Urinary bladder (tissue), 4 donors: ENCODE measurements around the gene PRDM15. TPM values are rescaled to one million over a fixed set of nuclear protein-coding genes. Genes with fewer than 3 reads are reported as not detected.

ENCODE experiments used
- DNase-seq: peaks from one replicate; pipeline ENCODE4 v3.0.0-alpha.2; 2015; ENCODE audit errors: extremely low spot score
- H3K27ac ChIP-seq: one replicate; pipeline ENCODE4 v1.5.1; 2013; ENCODE audit warnings: low read depth, mild to moderate bottlenecking, moderate library complexity
- H3K36me3 ChIP-seq: one replicate; pipeline ENCODE4 v1.6.1; 2013; ENCODE audit warnings: mild to moderate bottlenecking, moderate library complexity; ENCODE audit not compliant: insufficient read depth
- H3K4me1 ChIP-seq: one replicate; pipeline ENCODE4 v1.6.1; 2013; ENCODE audit warnings: mild to moderate bottlenecking, moderate library complexity; ENCODE audit not compliant: insufficient read depth
- H3K4me3 ChIP-seq: one replicate; pipeline ENCODE4 v1.5.1; 2013; ENCODE audit warnings: low read depth, low read length
- WGBS: extraction: QIAGEN DNeasy Blood & Tissue Kit; methylation state at CpG from one replicate; pipeline ENCODE4 v1.1.7; 2013; 5-methylcytosine and 5-hydroxymethylcytosine counted together
- polyA plus RNA-seq: library from polyadenylated mRNA; stranded (reverse); fragments of 200-250 nt; gene quantifications from one replicate; pipeline ENCODE4 v1.2.3, GENCODE V29; 2013
- total RNA-seq: library from RNA; depleted of rRNA; stranded (reverse); fragments of >200 nt; gene quantifications from one replicate; pipeline ENCODE4 v1.2.3, GENCODE V29; 2014
- donor health status: healthy with polysubstance abuse.
- donor health status: healthy.

PRDM15 gene
- total and polyA plus RNA-seq, 2 donors = 3.2 to 4.5 TPM

DNA sequence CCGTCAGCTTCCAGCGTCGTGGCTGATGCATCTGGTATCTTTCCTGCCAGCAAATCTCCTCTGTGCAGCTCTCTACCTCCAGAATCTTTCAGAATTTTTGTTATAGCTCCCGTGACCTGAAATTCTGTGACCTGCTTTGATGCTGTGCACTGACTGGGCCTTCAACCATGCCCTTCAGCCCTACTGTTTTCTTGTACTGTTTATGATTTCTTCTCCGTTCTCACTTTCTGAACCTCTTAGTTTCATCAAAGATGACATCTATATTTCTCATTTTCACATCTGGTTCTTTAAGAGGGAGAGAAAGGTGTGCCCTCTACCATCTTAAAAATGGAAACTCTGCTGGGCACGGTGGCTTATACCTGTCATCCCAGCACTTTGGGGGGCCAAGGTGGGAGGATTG is 5.7 kb downstream of the PRDM15 start:
- 90% methylated on average over 6 of the region's 6 CpGs for WGBS
- no peak overlapping the region for H3K4me3 ChIP-seq

DNA sequence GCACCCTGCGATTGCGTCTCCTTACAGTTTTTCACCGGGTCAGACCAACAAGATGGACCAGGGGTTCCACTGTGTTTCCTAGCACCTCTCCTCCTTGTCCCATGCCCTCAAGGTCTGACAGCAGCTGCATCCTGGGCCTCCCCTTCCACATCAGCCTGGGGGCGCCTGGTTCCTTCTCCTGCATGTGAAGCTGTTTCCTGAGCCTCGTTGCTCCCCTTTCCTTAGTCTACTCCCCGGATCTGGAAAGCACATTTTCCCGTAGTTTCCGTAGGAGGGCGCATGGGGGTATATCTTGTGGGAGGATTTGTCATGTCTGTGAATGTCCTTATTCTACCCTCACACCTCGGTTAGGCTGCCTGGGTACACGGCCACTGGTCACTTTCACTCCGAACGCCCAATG is 6.1 kb downstream of the PRDM15 start:
- no peak overlapping the region for H3K27ac ChIP-seq
- H3K4me3 ChIP-seq = no peak overlapping the region
- WGBS = 86% methylated on average over 13 of the region's 13 CpGs
- no peak for DNase-seq
- H3K36me3 ChIP-seq = no peaks in the 10 kb centered on the region
- no peaks in the 10 kb centered on the region for H3K4me1 ChIP-seq

More for the DNA sequence above, 5.7 kb downstream of the PRDM15 start:
- Histone ChIP-seq H3K36me3 (no peaks in the 10 kb centered on the region), H3K4me1 (no peaks in the 10 kb centered on the region), H3K27ac (no peak overlapping the region)
- no peak for DNase-seq

DNA sequence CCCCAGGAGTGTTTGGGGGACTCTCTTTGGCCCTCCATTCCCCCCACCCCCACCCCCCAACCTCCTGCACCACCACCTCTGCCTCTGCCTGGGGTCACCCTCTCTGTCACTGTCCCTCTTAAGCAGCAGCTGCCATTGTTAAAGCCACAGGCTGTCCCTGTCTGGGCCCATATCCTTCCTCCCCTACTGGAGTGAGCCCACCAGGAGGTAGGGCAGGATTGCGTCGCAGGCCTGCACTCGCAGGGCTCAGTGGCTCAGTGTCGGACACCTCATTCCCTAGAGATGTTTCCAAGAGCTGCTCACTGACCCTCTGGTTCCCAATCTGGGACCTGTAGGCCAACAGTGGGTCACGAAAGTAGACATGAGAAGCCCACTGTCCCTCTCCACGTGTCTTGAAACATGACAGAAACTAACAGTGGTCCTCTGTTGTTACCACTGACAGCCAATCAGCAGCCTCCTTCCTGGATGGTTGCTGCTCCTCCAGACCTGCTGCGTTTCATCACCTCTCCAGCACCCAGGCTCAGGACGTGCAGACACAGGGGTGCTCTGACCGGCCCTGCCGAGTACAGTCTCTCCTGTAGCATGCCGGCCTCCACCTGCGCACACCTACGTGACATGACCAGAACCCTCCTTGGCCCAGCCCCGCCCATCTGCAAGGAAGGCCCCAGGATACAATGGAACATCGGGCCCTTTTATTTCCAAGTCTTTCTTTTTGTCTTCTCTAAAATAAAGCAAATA is 7.7 kb downstream of the PRDM15 start:
- WGBS = 89% methylated on average over 15 of the region's 15 CpGs
- no peaks in the 10 kb centered on the region for H3K36me3 ChIP-seq
- DNase-seq = no peak
- no peak overlapping the region for H3K4me3 ChIP-seq
- H3K27ac ChIP-seq = no peak overlapping the region
- no peaks in the 10 kb centered on the region for H3K4me1 ChIP-seq

DNA sequence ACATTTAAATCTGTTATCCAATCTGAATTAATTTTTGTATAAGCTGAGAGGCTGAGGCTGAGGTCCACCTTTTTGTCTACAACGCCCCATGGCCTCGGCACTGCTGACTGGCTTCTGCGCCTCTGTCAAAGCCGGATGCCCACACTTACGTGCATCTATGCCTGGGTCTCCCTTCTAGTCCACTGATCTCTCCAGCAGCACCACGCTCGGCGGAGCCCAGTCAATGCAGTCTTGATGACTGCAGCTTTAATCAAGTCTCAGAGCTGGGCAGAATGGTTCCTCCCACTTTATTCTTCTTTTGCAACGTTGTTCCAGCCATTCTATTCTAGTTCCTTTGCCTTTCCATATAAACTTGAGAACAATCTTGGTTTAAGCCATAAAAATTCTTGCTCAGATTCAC is 9.4 kb downstream of the PRDM15 start:
- no peaks in the 10 kb centered on the region for H3K36me3 ChIP-seq
- WGBS = 87% methylated on average over 9 of the region's 9 CpGs
- H3K27ac ChIP-seq = no peak overlapping the region
- H3K4me1 ChIP-seq = no peaks in the 10 kb centered on the region
- H3K4me3 ChIP-seq = no peak overlapping the region
- DNase-seq = no peak

DNA sequence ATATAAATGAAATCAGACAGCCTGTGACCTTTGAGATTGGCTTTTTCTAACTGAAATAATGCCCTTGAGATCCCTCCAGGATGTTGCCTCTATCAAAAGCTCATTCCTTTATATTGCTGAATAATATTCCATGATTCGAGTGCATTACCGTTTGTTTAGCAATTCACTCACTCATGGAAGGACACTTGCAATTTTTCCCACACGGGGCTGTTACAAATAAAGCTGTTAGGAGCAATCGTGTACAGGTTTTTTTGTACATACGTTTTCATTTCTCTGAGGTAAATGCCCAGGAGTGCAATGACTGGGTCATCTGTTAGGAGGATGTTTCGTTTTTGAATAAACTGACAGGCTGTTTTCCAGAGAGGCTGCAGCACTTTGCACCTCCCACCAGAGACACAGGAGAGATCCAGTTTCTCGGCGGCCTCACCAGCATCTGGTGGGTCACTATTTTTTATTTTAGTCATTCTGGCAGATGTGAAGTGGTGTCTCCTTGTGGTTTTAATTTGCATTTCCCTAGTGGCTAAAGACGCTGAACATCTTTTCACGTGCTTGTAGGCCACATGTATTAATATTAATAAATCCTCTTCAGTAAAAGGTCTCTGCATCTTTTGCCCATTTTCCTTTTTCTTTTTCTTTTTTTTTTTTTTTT is 11.0 kb downstream of the PRDM15 start:
- no peaks in the 10 kb centered on the region for H3K36me3 ChIP-seq
- H3K4me1 ChIP-seq = no peaks in the 10 kb centered on the region
- H3K4me3 ChIP-seq = no peak overlapping the region
- 91% methylated on average over 10 of the region's 10 CpGs for WGBS
- no peak for DNase-seq
- no peak overlapping the region for H3K27ac ChIP-seq

DNA sequence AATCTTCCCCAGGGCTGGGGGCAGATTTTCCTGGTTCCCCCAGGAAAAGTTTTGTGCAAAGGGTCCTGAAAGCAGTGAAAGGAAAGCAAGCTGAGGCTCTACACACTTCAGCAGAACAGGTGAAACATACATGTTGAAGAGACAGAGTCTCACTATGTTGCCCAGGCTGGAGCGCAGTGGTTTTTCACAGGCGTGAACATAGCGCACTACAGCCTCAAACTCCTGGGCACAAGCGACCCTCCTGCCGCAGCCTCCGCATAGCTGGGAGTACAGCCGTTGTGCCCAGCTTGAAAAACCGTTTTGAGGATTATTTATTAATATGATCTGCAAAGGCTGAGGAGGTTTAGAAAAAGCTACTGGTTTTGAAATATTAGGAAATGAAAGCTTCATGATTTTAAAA is 11.8 kb downstream of the PRDM15 start:
- WGBS = 96% methylated on average over 8 of the region's 8 CpGs

DNA sequence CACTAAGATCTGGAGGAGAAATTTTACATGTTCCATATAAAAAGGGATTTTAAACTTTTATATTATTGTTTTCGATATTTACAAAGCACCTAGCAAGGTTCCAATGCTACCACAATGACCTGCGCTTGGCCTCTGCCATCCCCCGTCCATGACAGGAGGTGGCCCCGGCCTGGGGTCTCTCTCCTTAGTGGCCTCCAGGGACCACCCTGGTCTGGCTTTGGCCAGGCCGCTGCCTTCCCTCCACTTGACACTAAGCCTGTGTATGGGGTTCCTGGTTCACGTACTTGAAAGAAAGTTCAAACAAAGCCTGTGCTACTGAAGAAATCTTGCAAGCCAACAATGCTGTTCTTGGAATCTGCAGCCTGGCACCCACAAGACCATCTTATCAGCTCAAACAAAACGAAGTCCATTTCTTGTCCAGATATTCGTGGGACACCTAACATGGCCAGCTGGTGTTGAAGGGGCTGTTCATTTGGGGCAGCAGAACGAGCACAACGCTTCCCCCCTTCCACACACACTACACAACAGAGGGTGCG is 12.8 kb downstream of the PRDM15 start:
- H3K4me3 ChIP-seq = no peak overlapping the region
- WGBS = 76% methylated on average over 11 of the region's 11 CpGs
- DNase-seq = no peak
- H3K36me3 ChIP-seq = no peaks in the 10 kb centered on the region
- no peaks in the 10 kb centered on the region for H3K4me1 ChIP-seq
- no peak overlapping the region for H3K27ac ChIP-seq

More for the DNA sequence above, 11.8 kb downstream of the PRDM15 start:
- Histone ChIP-seq H3K4me1 (no peaks in the 10 kb centered on the region), H3K36me3 (no peaks in the 10 kb centered on the region), H3K27ac (no peak overlapping the region), H3K4me3 (no peak overlapping the region)
- no peak for DNase-seq

DNA sequence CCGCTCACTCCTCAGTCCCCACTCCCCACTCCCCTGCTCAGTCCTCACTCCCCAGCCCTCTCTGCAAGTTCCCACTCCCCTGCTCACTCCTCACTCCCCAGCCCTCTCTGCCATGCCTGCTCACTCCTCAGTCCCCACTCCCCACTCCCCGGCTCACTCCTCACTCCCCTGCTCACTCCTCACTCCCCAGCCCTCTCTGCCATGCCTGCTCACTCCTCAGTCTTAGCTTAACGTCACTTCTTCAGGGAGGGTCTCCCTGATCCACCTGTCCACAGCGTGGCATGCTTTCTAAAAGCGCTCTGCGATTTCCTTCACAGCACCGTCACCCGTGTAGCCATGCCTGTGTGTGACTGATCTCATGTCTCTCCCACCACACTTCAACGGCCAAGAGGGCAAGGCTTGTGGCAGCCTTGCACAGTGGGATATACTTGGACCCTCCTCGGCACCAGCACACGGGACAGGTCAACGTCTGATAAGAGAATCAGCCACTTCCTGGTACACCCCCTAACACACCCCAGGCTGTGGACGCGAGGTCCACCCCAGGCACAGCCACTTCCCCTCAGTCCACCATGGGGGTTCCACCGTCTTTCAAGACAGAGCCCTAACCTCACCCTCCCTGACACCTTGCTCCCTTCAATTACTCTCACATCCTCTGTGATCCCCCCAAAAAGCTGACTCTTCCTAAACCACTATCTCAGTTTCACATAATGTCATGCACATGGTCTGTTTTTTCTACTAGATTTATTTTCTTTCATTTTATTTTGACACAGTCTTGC is 14.0 kb downstream of the PRDM15 start:
- no peak for DNase-seq
- no peak overlapping the region for H3K4me3 ChIP-seq
- WGBS = 83% methylated on average over 15 of the region's 15 CpGs
- H3K36me3 ChIP-seq = no peaks in the 10 kb centered on the region
- no peak overlapping the region for H3K27ac ChIP-seq
- H3K4me1 ChIP-seq = no peaks in the 10 kb centered on the region

DNA sequence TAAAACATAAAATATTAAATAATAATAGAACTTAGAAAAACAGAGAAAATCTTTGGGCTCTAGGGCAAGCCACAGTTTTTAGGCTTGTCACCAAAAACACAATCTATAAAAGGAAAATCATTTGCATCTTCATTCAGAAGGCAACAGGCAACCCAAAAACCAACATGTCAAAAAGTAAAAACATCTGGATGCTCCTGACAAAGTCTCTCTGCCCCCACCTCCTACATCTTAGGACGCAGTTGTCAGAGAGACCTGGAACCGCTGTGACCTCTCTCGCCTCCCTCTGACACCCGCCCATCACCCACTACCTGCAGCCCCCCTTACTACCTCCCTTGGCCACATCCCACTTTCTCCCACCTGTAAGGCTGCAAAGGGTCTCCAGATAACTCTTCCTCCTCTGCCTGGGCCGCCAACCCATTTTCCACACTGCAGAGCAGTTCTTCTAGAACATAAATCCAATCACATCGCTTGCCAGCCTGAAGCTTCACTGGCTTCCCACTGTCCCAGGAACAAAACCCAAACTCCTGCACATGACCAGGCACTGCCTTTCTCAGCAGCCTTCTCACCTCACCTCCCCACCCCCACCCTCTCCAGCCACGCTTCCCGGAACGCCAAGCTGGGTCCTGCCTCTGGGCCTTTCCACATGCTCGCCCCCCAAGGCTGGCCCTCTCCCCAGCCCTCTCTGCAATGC is 14.7 kb downstream of the PRDM15 start:
- Histone ChIP-seq H3K27ac (no peak overlapping the region), H3K4me3 (no peak overlapping the region), H3K36me3 (no peaks in the 10 kb centered on the region), H3K4me1 (no peaks in the 10 kb centered on the region)
- no peak for DNase-seq
- 96% methylated on average over 10 of the region's 10 CpGs for WGBS

DNA sequence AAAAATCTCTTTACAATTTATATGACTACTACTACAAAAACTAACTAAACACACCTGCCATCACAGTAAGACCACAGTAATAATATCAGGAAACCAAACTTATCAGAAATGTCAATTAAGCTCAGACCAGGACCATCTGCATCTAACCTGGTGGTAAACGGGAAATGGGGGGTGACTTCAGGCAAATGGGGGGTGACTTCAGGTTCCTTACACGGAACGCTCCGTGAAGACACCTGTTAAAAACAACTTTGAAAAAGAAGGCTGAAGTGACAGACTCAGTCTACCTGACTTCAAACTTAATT is 15.8 kb downstream of the PRDM15 start:
- WGBS = 80% methylated on average over 4 of the region's 4 CpGs
- H3K27ac ChIP-seq = no peak overlapping the region
- H3K36me3 ChIP-seq = no peaks in the 10 kb centered on the region
- no peaks in the 10 kb centered on the region for H3K4me1 ChIP-seq
- no peak overlapping the region for H3K4me3 ChIP-seq
- no peak for DNase-seq

DNA sequence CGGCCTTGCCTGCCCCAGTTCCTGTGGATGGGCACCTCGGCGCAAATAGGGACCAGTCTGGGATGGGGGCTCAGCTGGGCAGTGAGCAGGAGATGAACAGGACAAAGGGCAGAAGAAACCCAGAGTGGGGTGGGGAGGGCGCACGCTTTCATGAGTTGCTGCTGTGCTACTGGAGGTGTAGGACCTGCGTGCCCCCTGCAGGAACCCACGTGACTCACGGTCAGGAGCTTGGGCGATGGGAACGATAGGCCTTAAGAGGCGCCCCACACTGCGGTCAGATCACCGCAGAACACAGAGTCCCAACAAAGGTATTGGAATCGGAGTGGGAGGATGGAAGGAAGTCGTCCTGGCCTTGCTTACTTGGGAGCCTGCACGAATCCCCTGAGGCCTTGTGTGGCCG is 17.2 kb downstream of the PRDM15 start:
- H3K36me3 ChIP-seq = no peaks in the 10 kb centered on the region
- no peak overlapping the region for H3K27ac ChIP-seq
- 90% methylated on average over 17 of the region's 17 CpGs for WGBS
- no peaks in the 10 kb centered on the region for H3K4me1 ChIP-seq
- no peak overlapping the region for H3K4me3 ChIP-seq
- DNase-seq = no peak

DNA sequence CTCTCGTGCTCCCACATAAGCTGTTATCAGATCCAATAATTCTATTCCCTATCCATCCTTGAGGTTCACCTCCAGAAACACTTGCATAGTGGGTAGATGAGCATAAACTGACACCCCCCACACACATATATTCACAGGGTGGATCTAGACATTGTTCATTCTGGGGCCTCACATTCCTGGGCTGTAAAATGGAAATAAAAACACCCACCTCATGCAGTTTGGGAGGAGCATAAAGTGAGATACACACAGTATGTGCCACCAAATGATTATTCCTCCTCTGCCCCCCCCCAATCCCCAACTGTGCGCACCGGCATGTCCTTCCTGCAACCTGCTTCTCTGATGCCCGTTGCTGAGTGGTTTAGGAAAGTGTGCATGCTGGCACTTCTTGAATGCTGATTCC is 17.9 kb downstream of the PRDM15 start:
- WGBS = 91% methylated on average over 4 of the region's 4 CpGs
- H3K36me3 ChIP-seq = no peaks in the 10 kb centered on the region
- no peak for DNase-seq
- no peak overlapping the region for H3K27ac ChIP-seq
- no peaks in the 10 kb centered on the region for H3K4me1 ChIP-seq
- H3K4me3 ChIP-seq = no peak overlapping the region

DNA sequence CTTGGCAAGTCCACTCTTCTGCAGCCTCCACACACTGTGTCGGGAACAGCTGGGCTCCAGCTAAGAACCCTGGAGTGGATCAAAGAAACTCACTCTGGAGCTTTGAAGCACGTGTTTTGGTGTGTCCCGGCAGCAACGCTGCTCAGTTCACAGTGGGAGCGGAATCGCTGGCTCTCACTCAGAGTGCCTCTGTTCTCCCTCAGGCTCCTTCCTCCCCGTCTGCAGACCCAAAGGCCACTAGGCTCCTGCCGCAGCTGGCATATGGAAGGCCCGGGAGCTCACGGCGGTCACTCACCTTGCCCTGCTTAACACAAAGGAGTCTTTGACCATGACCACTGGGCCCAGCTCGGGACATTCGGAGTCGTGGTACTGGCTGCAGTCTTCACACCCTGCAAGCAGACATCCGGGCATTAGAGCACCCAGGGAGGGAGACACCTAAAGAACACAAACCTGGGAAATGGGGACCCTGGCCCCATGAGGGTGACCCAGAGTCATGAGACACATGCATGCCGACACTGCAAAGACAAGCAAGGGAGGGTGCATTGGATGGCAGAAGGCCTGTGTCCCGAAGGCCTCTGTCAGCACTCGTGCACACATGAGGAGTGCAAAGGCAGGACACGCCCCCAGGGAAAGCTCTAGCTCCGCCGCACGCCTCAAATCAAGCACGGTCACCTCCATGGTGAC is 19.7 kb downstream of the PRDM15 start:
- Histone ChIP-seq H3K4me1 (no peaks in the 10 kb centered on the region), H3K36me3 (no peaks in the 10 kb centered on the region), H3K27ac (no peak overlapping the region), H3K4me3 (no peak overlapping the region)
- no peak for DNase-seq
- 93% methylated on average over 23 of the region's 23 CpGs for WGBS
